Superior temporal gyrus (tissue), 1 donor: ENCODE measurements around the gene MYH14.
"Not testable (repeated sequence)": the region's sequence is repeated elsewhere in the genome, so short reads cannot be mapped to it uniquely, and the experiment has no call there.

Experiments used
- DNase-seq: peaks from one replicate; pipeline ENCODE4 v3.0.0-alpha.2; 2016; ENCODE audit errors: extremely low spot score

MYH14 gene

DNA sequence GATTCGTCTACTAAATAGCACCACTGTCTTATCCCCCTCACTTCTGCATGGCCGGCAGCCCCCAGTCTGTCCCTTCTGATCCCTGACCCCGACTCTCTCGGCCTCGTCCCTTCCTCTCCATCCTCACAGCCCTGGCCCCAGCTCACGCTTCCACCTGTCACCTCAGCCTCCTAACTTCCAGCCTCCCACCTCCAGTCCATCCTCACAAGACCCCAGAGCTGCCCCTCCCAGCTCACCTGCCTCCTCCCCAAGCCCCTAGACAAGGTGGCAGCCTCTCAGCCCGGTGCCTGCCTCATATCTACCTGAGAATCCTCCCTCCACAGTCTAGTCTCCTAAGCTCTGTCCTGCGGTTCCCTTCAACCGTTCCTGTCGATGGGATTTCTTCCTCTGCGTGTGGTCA lies 115.7 kb downstream of the MYH14 start:
- no peak for DNase-seq

DNA sequence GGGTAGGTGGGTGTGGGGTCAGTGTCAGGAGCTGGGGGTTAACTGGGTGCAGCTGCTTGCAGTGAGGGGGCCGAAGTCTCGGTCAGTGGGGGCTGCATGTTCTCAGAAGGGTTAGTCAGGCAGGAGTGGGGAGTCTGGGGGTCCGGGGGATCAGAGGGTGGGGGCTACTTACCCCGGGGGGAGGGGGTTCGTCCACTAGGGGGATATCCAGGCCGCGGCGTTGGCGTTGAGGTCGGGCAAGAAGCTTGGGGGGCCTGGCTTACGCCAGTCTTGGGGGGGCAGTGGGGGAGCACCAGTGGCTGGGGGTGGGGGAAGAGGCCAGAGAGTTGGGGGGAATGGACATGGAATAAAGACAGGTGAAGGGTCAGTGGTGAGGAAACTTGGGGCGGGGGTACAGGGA lies 116.6 kb downstream of the MYH14 start:
- DNase-seq: no peak

DNA sequence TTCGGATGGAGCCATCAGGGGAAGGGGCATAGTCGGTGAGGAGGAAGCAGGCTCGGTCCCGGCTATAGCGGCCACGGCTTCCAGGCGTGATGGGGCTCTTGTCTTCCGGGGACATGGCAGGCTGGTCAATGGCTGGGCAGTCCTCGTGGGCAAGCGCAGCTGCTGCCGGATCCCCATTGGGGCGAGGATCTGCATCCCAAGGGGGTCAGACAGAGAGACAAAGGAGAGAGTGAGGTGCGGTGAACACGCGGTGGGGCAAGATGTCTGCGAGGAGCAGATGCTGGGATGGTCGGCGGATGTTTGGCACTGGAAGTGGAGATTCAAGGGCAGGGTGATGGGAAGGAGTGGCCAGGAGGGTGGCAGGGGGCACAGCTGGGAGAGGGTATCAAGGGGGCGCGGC lies 117.2 kb downstream of the MYH14 start:
- no peak for DNase-seq

DNA sequence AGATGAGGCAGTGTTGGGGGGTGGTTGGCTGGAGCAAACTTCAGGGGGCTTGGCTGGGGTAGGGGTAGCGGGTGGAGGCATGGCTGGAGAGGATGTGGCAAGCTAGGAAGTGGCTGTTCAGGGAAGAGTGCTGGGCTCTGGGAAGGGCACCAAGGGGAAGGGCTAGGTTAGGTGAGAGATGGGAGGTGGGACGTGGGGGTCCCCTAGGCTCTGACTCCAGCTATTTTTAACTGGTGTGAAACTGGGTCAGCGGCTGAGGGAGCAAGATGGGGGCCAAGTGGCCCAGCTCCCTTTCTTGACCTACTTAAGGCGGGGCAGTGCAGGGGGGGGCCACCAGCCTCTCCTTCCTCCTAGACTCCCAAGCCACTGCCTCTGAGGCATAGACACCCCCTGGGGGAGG lies 118.4 kb downstream of the MYH14 start:
- DNase-seq: no peak

DNA sequence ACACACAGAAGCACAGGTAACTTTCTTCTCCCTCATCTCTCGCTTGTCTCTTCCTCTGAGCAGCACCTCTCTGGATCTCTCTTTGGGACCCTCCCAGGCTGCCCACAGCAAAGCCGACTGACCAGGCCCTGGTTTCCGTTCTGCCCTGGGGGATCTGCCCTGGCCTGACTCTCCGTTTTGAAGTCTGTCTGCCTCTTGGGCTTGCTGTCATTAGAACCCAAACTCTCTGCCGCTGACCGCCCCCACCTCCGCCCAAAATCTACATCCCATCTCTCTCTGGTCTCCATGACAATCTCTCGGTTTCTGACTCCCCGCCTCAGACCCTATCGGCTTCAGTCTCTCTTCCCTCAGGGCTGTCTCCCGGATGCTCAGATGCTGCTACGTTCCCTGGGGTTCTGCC lies 118.8 kb downstream of the MYH14 start:
- no peak for DNase-seq

DNA sequence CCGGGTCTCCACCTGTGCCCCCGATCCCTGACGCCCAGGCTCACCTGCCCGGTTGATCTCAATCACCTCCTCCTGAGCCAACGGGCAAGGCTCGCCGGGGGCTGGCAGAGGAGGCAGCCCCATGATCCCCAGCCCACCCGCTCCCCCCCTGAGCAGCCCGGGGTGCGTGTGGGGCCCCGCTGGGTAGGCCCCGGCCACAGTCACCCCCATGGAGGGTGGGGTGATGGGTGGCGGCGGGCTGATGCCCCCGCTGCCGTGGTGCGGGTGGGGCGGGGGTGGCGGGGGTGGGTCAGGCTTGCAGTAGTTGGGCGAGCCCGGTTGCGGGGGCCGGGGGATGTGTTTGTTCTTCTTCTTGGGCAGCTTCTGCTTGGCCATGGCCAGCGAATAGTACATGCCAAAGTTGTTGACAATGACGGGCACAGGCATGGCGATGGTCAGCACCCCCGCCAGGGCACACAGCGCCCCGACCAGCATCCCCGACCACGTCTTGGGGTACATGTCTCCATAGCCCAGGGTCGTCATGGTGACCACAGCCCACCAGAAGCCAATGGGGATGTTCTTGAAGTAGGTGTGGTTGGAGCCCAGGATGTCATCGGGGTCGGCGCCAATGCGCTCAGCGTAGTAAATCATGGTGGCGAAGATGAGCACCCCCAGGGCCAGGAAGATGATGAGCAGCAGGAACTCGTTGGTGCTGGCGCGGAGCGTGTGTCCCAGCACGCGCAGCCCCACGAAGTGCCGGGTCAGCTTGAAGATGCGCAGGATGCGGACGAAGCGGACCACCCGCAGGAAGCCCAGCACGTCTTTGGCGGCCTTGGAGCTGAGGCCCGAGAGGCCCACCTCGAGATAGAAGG lies 119.7 kb downstream of the MYH14 start:
- DNase-seq: no peak

DNA sequence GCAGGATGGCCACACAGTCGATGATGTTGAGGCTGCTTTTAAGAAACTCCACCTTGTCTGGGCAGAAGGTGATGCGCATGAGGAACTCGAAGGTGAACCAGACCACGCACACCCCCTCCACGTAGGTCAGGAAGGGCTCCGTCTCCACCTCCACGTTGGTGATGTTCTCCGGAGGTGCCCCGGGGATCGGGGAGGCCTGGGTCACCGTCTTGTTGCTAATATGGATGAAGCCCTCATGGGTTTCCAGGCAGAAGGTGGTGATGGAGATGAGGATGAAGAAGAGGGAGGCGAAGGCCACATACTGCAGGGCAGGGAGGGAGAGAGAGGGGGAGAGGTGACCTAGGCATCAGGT lies 120.3 kb downstream of the MYH14 start:
- no peak for DNase-seq

DNA sequence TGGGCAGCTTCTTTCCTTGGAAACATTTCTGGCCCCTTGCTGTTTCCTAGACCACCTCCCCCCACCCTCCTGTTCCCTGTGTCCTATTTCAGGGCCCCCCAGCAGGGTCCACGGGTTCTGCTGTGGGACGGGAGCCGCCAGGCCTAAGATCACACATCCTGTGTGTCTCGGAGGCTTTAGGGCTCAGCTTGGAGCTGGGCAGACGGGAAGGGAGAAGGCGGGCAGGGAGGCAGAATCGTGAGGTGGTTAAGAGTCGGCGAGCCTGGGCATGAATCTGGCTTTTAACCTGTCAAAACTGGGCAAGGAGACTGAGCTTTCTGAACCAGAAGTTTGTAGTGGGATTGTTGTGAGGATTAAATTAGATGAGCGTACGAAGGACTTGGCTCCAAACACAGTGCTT lies 120.9 kb downstream of the MYH14 start:
- no peak for DNase-seq

DNA sequence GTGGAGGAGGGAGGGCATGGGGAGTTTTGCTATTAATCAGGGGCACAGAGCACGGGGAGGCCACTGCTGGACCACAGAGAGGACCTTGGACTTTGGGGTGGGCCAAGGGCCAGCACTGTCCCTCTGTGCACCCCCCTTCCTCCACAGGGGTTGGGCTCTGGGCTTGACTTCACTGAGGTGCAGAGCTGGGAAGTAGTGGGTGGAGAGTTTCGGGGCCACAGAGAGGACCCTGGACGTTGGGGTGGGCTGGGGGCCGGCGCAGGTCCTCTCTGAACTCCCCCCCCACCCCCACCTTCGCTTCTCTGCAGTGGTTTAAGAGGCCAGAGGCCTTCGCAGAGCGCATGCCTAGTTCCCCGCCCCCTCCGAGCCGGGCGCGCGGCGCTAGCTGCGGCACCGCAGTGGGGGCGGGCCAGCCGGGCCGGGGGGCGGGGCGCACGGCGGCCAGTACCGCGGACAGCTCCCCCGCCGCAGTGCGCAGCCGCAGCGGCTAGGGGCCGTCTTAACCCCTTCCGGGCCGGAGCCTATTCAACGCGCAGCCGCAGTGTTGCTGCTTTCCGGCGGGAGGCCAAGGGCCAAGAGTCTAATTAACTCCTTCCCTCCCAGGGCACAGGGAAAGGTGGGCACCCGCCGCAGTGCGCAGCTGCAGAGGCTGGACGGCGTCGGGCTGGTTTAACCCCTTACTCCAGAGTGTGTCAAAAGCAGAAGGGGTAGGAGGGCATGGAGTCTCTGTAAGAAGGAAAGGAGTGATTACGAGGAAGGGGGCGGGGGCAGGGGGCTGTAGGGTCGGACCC lies 122.1 kb downstream of the MYH14 start:
- peak; percentile 72 for DNase-seq

DNA sequence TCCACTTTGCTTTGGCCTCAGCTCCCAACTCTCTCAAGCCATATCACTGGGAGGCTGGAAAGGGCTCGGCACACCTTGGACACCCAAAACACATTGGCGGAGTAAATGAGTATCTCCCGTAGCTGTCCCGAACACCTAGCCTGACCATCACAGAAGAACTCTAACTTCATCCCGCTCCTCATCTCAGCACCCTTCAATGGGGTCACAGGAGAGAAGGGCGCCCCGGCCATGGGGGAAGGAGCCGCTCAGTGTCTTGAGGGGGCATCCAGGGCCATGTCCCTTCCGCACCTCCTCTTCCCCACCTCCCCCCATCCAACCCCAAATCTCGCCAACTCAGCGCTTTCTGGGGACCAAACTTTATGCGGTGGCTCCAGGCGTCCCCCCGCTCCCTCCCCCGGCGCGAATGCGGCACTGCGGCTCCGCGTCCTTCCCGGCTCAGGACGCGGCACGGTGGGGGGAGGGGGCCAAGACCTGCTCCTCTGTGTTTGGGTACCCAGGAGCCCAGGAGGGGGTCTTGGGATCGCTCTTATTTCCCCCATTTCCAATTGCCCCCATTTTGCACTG lies 122.8 kb downstream of the MYH14 start:
- DNase-seq: no peak

DNA sequence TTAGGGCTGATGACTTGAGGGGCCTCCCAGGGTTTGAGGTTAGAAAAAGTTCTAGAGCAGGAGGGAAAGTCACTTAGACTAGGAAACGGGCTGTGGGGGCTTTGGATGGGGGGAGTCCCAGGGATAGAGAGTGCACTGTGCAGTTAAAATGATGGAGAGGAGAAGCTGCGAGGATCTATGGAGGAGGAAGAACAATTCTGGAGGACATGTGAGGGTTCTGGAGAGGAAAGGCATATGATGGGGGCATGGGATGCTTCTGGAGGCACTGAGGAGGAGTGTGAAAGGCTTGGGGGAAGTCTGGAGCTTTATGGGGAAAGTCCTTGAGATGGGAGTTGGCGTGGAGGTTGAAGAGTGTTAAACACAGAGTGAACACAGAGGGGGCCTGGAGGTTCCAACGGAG lies 123.6 kb downstream of the MYH14 start:
- no peak for DNase-seq

DNA sequence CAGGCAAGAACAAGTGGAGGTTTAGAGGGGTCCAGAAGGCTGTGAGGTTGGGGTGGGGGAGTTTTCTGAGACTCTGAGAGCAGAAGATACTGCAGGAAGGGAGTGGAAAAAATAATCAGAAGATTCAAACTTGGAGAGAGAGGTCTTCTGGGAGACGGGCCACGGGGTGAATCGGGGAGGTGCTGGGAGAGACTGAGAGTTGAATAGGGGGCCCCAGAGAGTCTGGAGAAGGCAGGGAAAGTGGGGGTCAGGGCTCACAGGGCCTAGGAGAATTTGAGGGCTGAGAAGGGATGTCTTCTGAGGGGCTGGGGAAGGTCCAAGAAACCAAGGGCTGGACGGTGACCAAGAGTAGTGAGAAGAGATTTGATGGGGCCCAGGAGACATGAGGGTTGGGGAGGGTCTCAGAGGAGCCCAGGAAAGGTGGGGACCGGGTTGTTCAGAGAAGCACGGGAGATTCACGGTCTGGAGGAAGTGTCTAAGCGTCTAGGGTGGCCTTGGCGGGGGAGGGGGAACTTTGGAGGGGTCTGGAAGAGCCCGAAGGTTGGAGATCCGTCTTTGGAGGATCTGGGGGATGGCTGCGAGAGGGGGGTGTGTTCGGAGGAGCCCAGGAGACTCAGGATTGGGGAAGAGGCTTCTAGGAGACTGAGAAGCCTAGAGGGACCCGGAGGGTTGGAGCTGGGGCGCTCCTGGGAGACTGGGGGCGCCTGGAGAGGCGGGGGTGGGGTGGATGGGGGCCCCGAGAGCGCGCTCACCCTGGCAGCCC lies 124.2 kb downstream of the MYH14 start:
- no peak for DNase-seq

DNA sequence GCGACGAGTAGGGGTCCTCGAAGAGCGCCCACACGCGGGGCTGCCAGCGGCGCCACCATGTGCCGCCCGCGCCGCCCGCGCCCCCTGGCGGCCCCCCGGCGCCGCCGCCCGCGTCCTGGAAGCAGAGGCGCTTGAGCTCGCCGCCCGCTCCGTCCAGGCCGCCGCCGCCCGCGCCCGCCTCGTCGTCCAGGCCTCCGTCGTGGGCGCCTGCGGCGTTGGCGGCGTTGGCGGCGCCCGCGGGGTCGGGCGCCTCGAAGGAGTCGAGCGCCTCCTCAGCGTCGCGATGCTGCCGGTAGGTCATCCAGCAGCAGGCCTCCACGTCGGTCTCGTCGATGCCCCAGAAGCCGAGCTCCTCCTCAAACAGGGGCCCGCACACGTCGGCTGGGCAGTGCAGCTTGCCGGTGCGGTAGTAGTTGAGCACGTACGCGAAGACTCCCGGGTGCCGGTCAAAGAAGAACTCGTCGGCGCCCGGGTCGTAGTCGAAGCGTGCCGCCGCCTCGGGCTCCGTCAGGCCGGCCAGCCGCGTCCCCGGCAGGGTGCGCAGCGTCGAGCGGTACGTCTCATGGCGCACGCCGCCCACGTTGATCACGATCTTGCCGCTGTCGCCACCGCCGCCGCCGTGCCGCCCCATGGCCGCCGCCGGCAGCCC lies 124.9 kb downstream of the MYH14 start:
- DNase-seq: no peak

DNA sequence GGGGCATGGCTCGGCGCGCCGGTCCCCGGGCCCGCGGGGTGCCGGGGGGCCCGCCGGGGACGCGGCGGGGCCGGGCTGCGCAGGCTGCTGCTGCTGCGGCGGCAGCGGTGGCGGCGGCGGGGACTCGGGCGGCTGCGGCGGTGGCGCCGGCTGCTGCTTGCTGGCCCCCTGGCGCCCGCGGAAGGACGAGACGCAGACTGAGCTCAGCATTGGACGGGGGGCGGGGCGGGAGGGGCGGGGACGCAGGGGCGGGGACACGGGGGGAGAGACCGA lies 125.4 kb downstream of the MYH14 start:
- no peak for DNase-seq

DNA sequence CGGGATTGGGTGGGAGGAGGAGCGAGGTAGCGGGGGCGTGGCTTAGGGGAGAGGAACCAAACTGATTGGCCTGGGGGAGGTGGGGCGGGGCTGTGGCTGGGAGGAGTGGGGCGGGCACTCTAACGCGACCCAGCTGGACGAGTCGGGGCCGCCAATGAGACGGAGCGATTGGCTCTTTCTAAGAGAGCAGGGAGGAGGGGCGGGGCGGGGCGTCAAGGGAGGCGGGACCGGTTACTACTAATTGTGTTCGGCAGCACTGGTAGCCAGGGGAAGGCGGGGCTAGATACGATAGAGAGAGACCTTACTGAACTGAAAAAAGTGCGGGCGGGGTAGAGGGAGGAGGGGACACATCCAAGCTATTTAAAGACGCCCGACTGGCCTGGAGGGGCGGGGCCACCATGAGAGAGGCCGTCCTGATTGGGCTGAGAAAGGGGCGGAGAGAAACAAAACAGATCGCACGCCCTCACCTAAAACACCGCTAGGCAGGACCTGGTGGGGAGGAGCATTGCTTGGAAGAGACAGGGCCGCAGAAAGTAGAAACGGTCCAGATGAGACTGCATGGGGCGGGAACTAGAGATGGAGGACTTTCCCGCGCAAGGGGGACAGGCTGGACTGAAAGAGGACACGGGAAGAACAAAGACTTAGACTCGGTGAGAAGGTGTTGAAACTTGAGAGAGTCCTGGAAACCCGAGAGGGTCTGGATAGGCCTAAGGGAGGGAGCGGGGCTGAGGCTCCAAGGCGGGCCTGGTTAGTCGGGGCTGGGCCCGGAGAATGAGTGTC lies 125.9 kb downstream of the MYH14 start, which contains the start of gene KCNC3:
TSS of gene KCNC3 (minus strand) at position 232 of the 780 bp plus-strand sequence. CDS start 295 bp downstream, outside the sequence.
- peak; percentile 97 for DNase-seq

DNA sequence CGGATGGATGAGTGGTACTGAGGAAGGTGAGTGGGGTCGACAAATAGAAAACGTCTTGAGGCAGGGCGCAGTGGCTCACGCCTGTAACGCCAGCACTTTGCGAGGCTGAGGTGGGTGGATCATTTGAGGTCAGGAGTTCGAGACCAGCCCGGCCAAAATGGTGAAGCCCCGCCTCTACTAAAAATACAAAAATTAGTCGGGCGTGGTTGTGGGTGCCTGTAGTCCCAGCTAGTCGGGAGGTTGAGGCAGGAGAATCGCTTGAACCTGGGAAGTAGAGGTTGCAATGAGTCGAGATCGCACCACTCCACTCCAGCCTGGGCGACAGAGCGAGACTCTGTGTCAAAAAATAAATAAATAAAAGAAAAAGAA lies 126.5 kb downstream of the MYH14 start:
- DNase-seq: not testable (repeated sequence)

DNA sequence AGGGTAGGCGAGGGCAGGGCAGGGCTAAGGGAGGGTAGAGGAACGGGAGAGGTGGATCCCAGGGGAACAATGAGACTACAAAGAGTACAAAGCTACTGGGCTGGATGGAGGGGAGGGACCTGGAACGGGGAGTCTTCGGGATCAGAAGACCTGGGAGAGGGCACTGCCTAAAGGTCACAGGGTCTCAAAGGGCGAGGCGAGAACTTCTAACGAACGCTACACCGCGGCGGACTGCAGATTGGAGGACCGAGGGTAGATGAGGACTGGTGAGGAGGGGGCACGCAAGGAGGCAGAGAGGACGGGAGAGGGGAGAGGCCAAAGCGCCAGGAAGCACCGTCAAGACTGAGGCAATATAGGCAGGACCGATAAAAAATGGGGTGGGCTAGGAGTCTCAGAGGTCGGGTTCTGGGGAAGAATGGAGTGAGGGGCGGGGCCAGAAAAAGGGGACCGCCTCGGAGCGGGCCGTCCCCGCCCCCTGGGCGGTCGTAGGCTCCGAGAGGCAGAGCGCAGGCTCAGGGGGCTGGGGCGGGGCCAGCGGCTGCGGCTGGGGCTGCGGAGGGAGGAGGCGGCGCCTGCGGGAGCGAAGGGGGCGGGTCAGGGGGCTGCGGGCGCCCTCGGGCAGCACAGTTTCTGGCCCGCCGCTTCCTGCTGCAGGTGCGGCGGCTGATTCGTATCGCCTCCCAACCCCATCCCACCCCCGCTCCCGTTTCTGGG lies 127.1 kb downstream of the MYH14 start:
- peak; percentile 86 for DNase-seq

DNA sequence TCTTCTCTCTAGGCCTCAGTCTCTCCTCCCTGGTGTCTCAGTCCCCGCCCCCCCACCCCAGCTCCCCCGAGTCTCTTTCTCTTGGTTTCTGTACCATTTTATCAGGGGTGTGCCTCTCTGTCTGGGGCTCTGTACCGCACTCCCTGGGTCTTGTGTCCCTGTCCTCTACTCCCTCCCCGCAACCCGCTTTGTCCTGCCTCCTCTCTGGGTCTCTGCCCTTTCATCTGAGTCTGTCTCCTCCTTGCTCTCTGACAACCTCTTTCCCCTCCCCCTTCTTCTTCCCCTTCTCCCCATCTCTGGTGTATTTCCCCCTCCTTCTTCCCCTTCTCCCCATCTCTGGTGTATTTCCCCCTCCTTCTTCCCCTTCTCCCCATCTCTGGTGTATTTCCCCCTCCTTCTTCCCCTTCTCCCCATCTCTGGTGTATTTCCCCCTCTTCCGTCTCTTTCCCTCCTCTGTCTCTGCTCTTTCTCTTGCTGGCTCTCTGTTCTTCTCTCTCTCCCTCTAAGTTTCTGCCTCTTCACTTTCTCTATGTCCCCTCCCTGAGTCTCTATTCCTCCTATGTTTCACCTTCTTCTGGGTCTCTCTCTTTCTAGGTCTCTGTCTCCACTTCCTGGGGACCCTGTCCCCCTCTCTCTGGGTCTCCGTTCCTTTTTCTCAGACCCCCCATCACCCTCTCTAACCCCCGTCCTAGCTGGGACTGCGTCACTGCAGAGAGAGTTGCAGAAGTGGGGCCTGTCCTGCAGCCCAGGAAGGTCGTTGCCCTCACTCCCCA lies 128.0 kb downstream of the MYH14 start:
- no peak for DNase-seq

DNA sequence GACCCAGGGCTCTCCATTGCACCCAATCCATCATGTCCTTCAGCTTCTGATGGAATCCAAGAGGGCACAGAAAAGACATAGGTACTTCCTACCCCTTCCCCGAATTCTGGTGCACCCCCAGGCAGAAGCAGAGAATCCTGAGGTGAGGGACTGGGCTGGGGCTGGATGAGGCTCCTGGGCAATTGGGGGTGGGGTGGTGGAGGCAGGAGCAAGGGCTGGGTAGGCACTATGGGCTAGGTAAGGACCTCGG lies 128.5 kb downstream of the MYH14 start:
- DNase-seq: no peak
